Stimulated activated CD8-positive, alpha-beta memory T cell treated with anti-CD3 and anti-CD28 coated beads, Interleukin-4, amount 100 ng/mL, for 4 hours (primary cell): ENCODE measurements around the gene CCNG2.

ENCODE experiments used
- DNase-seq, 2 donors: peaks; one replicate each; pipeline ENCODE4 v3.0.0-alpha.2; 2020; ENCODE audit warnings: low read depth in 2 of 2, low spot score in 1 of 2

The CCNG2 gene

GRCh38 chr4:77146186-77147078 is 10.6 kb upstream of the CCNG2 start:
- DNase-seq = no peak

GRCh38 chr4:77147079-77147782 is 9.8 kb upstream of the CCNG2 start:
- DNase-seq = no peak

GRCh38 chr4:77148078-77148477 is 8.9 kb upstream of the CCNG2 start:
- DNase-seq = no peak

GRCh38 chr4:77149789-77150188 is 7.2 kb upstream of the CCNG2 start:
- DNase-seq = no peak

- no peak for DNase-seq
These were observed 5.8 kb upstream of the CCNG2 start for GRCh38 chr4:77151241-77151640.

- no peak for DNase-seq
These were observed 4.6 kb upstream of the CCNG2 start for GRCh38 chr4:77152421-77152820.

GRCh38 chr4:77153006-77153405 is 4.0 kb upstream of the CCNG2 start:
- DNase-seq = no peak

- DNase-seq = no peak
These were observed 2.9 kb upstream of the CCNG2 start for GRCh38 chr4:77154065-77154464.

GRCh38 chr4:77154761-77155499 is 2.1 kb upstream of the CCNG2 start:
- no peak for DNase-seq

GRCh38 chr4:77155631-77156452 is 1.2 kb upstream of the CCNG2 start:
- no peak for DNase-seq

GRCh38 chr4:77156533-77156911 is 485 bp upstream of the CCNG2 start:
- peak; percentile 90 to 97 for DNase-seq

- peak; percentile 26 to 57 for DNase-seq
These were observed 966 bp downstream of the CCNG2 start for GRCh38 chr4:77157859-77158486.

GRCh38 chr4:77158487-77158861 is 1.5 kb downstream of the CCNG2 start:
- no peak for DNase-seq

- no peak for DNase-seq
These were observed 2.8 kb downstream of the CCNG2 start for GRCh38 chr4:77159806-77160205.

- no peak for DNase-seq
These were observed 6.6 kb downstream of the CCNG2 start for GRCh38 chr4:77163641-77164040.

- no peak for DNase-seq
These were observed 10.2 kb downstream of the CCNG2 start for GRCh38 chr4:77167173-77167572.

GRCh38 chr4:77167866-77168265 is 10.9 kb downstream of the CCNG2 start:
- no peak for DNase-seq

GRCh38 chr4:77169481-77169880 is 12.5 kb downstream of the CCNG2 start:
- DNase-seq = no peak

- DNase-seq = no peak
These were observed 13.9 kb downstream of the CCNG2 start for GRCh38 chr4:77170926-77171325.

- no peak for DNase-seq
These were observed 15.3 kb downstream of the CCNG2 start for GRCh38 chr4:77172336-77172735.

GRCh38 chr4:77174426-77174825 is 17.4 kb downstream of the CCNG2 start:
- DNase-seq = no peak
